ENCODE measurements around the gene FIG4.
"Not testable (repeated sequence)": the region's sequence is repeated elsewhere in the genome, so short reads cannot be mapped to it uniquely, and the experiment has no call there.

Gene FIG4

GRCh38 chr6:109771939-109772755, 81.1 kb downstream of the FIG4 start:
- not testable (repeated sequence) for H3K4me3 ChIP-seq (ENCODE audit: extremely low read depth, insufficient read depth, low read length, poor library complexity, severe bottlenecking); H3K36me3 ChIP-seq (ENCODE audit: control insufficient read depth, insufficient read depth, low read length); H3K4me1 ChIP-seq (ENCODE audit: control insufficient read depth, insufficient read depth, low read length, poor library complexity, severe bottlenecking); H3K27ac ChIP-seq (ENCODE audit: low read depth, low read length, severe bottlenecking); H3K9me3 ChIP-seq (ENCODE audit: control insufficient read depth, low read length)
- 81 to 88% methylated on average over 3 to 6 of the region's 7 CpGs for WGBS, 2 experiments (ENCODE audit: insufficient coverage in 2 of 2)

DNA sequence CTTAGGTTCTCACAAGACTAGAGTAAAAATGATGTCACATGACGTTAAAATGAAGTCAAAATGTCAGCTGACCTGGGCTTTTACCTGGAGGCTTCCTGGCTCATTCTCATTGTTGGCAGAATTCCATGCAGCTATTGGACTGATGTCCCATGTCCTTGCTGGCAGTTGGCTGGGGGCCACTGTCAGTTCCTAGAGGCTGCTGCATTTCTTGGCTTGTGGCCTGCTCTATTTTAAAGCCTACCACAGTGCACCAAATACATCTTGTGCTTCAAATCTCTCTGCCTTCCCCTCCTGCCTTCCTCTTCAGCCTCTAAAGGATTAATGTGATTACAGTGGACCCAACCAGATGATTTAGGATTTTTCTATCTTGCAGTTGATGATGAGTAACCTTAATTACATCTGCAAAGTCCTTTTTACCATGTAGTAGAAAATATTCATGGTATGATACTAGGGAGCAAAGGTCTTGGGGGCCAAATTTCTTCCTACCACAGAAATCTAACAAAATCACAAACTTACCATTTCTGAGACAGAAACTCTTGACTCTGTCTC, 81.9 kb downstream of the FIG4 start:
- Histone ChIP-seq H3K36me3 (ENCODE audit: control insufficient read depth, insufficient read depth, low read length) (peaks cover 1% of the 10 kb centered on the region), H3K4me1 (ENCODE audit: control insufficient read depth, insufficient read depth, low read length, poor library complexity, severe bottlenecking) (no peaks in the 10 kb centered on the region), H3K27ac (ENCODE audit: low read depth, low read length, severe bottlenecking) (no peak overlapping the region), H3K4me3 (ENCODE audit: extremely low read depth, insufficient read depth, low read length, poor library complexity, severe bottlenecking) (no peak overlapping the region), H3K9me3 (ENCODE audit: control insufficient read depth, low read length) (no peaks in the 10 kb centered on the region)
- WGBS, 2 experiments (ENCODE audit: insufficient coverage in 2 of 2): 83 to 100% methylated on average over 1 of the region's 1 CpG

GRCh38 chr6:109781001-109781400, 89.9 kb downstream of the FIG4 start:
- no peak overlapping the region for H3K4me3 ChIP-seq (ENCODE audit: extremely low read depth, insufficient read depth, low read length, poor library complexity, severe bottlenecking)

DNA sequence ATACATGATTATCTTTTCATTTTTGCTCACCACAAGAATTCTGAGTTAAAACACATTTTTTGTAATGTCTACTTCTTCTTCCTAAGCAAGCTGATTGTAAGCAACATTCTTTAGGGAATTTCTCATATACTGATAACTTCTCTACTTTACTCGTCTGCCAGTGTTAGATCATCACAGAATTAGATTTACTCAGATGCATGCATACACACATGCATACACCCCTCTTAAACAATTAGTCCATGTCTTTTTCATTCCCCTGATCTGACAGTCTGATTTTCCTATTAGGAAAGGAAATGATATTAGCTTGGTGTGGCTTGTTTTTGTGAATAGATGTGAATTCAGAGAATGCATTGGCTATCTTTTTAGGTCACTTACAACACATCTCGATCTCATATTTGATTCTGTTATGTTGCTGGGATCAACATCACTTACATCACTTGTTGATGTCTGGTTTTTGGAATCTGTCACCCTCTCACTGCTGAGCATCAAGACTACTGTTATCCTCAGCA, 91.4 kb downstream of the FIG4 start:
- Histone ChIP-seq H3K4me1 (ENCODE audit: control insufficient read depth, insufficient read depth, low read length, poor library complexity, severe bottlenecking) (no peaks in the 10 kb centered on the region), H3K9me3 (ENCODE audit: control insufficient read depth, low read length) (no peaks in the 10 kb centered on the region), H3K27ac (ENCODE audit: low read depth, low read length, severe bottlenecking) (no peak overlapping the region), H3K36me3 (ENCODE audit: control insufficient read depth, insufficient read depth, low read length) (no peaks in the 10 kb centered on the region), H3K4me3 (ENCODE audit: extremely low read depth, insufficient read depth, low read length, poor library complexity, severe bottlenecking) (no peak overlapping the region)
- WGBS, 2 experiments (ENCODE audit: insufficient coverage in 2 of 2): 80 to 100% methylated on average over 1 of the region's 2 CpGs

More at GRCh38 chr6:109781001-109781400, 89.9 kb downstream of the FIG4 start:
- Histone ChIP-seq H3K36me3 (ENCODE audit: control insufficient read depth, insufficient read depth, low read length) (no peaks in the 10 kb centered on the region), H3K27ac (ENCODE audit: low read depth, low read length, severe bottlenecking) (no peak overlapping the region), H3K4me1 (ENCODE audit: control insufficient read depth, insufficient read depth, low read length, poor library complexity, severe bottlenecking) (no peaks in the 10 kb centered on the region), H3K9me3 (ENCODE audit: control insufficient read depth, low read length) (no peaks in the 10 kb centered on the region)
- WGBS, 2 experiments (ENCODE audit: insufficient coverage in 2 of 2): 100% methylated on average over 1 of the region's 1 CpG; no CpG with 5 or more reads in 1 of the 2 experiments

DNA sequence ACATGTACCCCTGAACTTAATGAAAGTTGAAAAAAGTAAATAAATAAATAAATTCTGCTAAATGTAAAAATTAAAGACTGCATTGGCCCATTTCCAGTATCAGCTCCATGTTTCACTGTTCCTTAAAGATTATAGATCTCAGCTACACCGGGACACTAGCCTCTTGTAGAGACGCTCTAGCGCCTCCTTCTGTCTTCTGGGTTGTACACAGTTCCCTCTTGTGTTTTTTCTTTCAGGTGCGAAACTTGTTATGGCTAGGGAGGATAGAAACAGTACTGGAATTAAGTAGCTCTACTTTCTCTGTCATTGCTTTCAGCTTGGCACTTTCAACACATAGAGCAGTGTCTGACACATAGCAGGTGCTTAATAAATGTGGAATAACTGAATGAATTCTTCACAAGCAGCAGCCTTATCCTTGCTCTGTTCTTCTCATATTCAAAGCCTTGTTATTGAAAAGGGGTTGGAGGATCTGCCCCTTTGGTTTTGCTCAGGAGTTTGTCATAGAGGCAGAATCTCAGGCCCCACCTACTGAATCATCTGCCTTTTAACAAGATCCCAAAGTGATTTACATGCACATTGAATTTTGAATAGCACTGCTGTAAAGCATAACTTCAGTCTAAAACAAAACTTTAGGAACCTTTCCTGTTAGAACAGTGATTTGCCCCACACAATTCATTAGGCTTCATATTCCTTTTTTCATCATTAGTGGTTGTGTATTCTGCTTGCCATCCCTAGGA, 92.3 kb downstream of the FIG4 start:
- WGBS, 2 experiments (ENCODE audit: insufficient coverage in 2 of 2): 66% methylated on average over 3 of the region's 4 CpGs; no CpG with 5 or more reads in 1 of the 2 experiments
- no peaks in the 10 kb centered on the region for H3K9me3 ChIP-seq (ENCODE audit: control insufficient read depth, low read length)

DNA sequence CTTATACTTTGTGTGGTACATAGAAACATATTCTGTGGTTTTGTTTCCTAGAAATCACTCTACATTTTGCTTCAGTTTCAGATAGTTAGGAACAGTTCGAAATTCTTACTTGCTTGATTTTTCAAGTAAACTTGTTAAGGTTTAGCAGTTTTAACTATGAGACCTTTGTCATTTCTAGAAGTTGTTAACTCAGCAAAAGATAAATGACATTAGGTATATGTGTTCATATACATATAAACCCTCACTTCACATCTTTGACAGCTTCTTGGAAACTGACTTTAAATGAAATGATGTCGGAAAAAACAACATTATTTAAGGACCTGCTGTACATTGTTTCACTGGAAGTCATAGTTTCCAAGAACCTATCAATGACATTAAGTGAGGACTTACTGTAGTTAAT, 96.2 kb downstream of the FIG4 start:
- no CpG with 5 or more reads among the region's 2 CpGs for WGBS, 2 experiments (ENCODE audit: insufficient coverage in 2 of 2)
- Histone ChIP-seq H3K27ac (ENCODE audit: low read depth, low read length, severe bottlenecking) (no peak overlapping the region), H3K4me1 (ENCODE audit: control insufficient read depth, insufficient read depth, low read length, poor library complexity, severe bottlenecking) (peaks cover 28% of the 10 kb centered on the region), H3K9me3 (ENCODE audit: control insufficient read depth, low read length) (no peaks in the 10 kb centered on the region), H3K4me3 (ENCODE audit: extremely low read depth, insufficient read depth, low read length, poor library complexity, severe bottlenecking) (no peak overlapping the region), H3K36me3 (ENCODE audit: control insufficient read depth, insufficient read depth, low read length) (no peaks in the 10 kb centered on the region)

More for the DNA sequence above, 92.3 kb downstream of the FIG4 start:
- no peaks in the 10 kb centered on the region for H3K4me1 ChIP-seq (ENCODE audit: control insufficient read depth, insufficient read depth, low read length, poor library complexity, severe bottlenecking)
- H3K36me3 ChIP-seq (ENCODE audit: control insufficient read depth, insufficient read depth, low read length): no peaks in the 10 kb centered on the region
- H3K4me3 ChIP-seq (ENCODE audit: extremely low read depth, insufficient read depth, low read length, poor library complexity, severe bottlenecking): no peak overlapping the region
- H3K27ac ChIP-seq (ENCODE audit: low read depth, low read length, severe bottlenecking): no peak overlapping the region

- Histone ChIP-seq H3K9me3 (ENCODE audit: control insufficient read depth, low read length) (no peaks in the 10 kb centered on the region), H3K27ac (ENCODE audit: low read depth, low read length, severe bottlenecking) (no peak overlapping the region), H3K4me1 (ENCODE audit: control insufficient read depth, insufficient read depth, low read length, poor library complexity, severe bottlenecking) (peaks cover 40% of the 10 kb centered on the region), H3K36me3 (ENCODE audit: control insufficient read depth, insufficient read depth, low read length) (no peaks in the 10 kb centered on the region), H3K4me3 (ENCODE audit: extremely low read depth, insufficient read depth, low read length, poor library complexity, severe bottlenecking) (no peak overlapping the region)
- 97 to 98% methylated on average over 3 of the region's 3 CpGs for WGBS, 2 experiments (ENCODE audit: insufficient coverage in 2 of 2)
These were observed 97.6 kb downstream of the FIG4 start for GRCh38 chr6:109788687-109789086.

DNA sequence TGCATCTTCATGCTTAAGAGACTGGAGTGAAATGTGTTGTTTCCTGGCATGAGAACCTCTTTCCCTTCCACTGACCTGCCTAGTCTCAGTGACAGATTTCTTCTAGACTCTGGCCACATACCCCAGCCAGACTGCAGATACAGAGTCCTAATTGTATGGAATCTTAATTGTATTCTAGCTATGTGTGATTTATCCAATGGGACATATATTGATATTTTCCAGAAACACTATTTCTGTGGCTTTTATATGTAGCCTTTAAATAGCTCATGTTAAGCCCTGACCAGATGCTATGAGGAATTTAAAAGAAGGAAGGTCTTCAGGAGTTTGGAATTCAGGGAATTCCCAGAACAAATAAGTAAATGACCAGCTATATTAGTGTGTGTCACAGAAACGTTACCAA, 99.0 kb downstream of the FIG4 start:
- WGBS, 2 experiments (ENCODE audit: insufficient coverage in 2 of 2): no CpG with 5 or more reads among the region's 1 CpG
- peaks cover 48% of the 10 kb centered on the region for H3K4me1 ChIP-seq (ENCODE audit: control insufficient read depth, insufficient read depth, low read length, poor library complexity, severe bottlenecking)
- H3K9me3 ChIP-seq (ENCODE audit: control insufficient read depth, low read length): no peaks in the 10 kb centered on the region

GRCh38 chr6:109791301-109791700, 100.2 kb downstream of the FIG4 start:
- H3K9me3 ChIP-seq (ENCODE audit: control insufficient read depth, low read length): no peaks in the 10 kb centered on the region
- H3K4me1 ChIP-seq (ENCODE audit: control insufficient read depth, insufficient read depth, low read length, poor library complexity, severe bottlenecking): peaks cover 50% of the 10 kb centered on the region
- H3K27ac ChIP-seq (ENCODE audit: low read depth, low read length, severe bottlenecking): peak overlapping the region; percentile 79
- no peak overlapping the region for H3K4me3 ChIP-seq (ENCODE audit: extremely low read depth, insufficient read depth, low read length, poor library complexity, severe bottlenecking)
- H3K36me3 ChIP-seq (ENCODE audit: control insufficient read depth, insufficient read depth, low read length): no peaks in the 10 kb centered on the region
- WGBS, 2 experiments (ENCODE audit: insufficient coverage in 2 of 2): 60 to 63% methylated on average over 9 of the region's 12 CpGs

More for the DNA sequence above, 99.0 kb downstream of the FIG4 start:
- Histone ChIP-seq H3K27ac (ENCODE audit: low read depth, low read length, severe bottlenecking) (peak overlapping the region; percentile 79), H3K36me3 (ENCODE audit: control insufficient read depth, insufficient read depth, low read length) (no peaks in the 10 kb centered on the region), H3K4me3 (ENCODE audit: extremely low read depth, insufficient read depth, low read length, poor library complexity, severe bottlenecking) (no peak overlapping the region)

DNA sequence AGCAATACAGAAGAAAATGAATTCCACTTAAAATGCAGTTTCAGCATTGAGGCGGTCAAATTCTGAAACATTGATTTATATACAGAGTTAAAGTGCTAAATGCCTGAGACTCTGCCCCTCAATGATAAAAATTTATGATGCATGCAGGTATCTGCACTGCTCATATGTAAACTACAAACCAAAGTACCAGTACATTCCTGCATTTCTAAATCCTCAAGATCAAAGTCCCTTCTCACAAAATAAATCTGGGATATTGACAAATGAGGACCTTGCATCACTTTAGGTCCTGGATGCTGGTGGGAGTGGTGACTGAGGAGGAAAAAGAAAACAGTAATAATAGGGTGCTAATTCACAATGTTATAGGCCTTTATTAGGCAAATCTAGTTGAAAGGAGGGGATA, 101.9 kb downstream of the FIG4 start:
- H3K36me3 ChIP-seq (ENCODE audit: control insufficient read depth, insufficient read depth, low read length): no peaks in the 10 kb centered on the region
- peaks cover 51% of the 10 kb centered on the region for H3K4me1 ChIP-seq (ENCODE audit: control insufficient read depth, insufficient read depth, low read length, poor library complexity, severe bottlenecking)
- no peak overlapping the region for H3K4me3 ChIP-seq (ENCODE audit: extremely low read depth, insufficient read depth, low read length, poor library complexity, severe bottlenecking)
- 83% methylated on average over 1 of the region's 1 CpG; no CpG with 5 or more reads in 1 of the 2 experiments for WGBS, 2 experiments (ENCODE audit: insufficient coverage in 2 of 2)
- peak overlapping the region; percentile 30 for H3K27ac ChIP-seq (ENCODE audit: low read depth, low read length, severe bottlenecking)
- H3K9me3 ChIP-seq (ENCODE audit: control insufficient read depth, low read length): no peaks in the 10 kb centered on the region

Measured in mesodermal cell (in vitro differentiated cells).